CD4-positive, alpha-beta T cell treated with Interferon alpha-2 for 1 hour (primary cell): ENCODE results near the gene GBE1.
A peak's percentile ranks its signal among the peaks of the same experiment; 100 is the strongest.
"Not testable (repeated sequence)": the region's sequence is repeated elsewhere in the genome, so short reads cannot be mapped to it uniquely, and the experiment has no call there.

Experiments
- DNase-seq, 2 donors: peaks; one replicate each; pipeline ENCODE4 v3.0.0-alpha.2; 2020 to 2022

Gene GBE1

DNA sequence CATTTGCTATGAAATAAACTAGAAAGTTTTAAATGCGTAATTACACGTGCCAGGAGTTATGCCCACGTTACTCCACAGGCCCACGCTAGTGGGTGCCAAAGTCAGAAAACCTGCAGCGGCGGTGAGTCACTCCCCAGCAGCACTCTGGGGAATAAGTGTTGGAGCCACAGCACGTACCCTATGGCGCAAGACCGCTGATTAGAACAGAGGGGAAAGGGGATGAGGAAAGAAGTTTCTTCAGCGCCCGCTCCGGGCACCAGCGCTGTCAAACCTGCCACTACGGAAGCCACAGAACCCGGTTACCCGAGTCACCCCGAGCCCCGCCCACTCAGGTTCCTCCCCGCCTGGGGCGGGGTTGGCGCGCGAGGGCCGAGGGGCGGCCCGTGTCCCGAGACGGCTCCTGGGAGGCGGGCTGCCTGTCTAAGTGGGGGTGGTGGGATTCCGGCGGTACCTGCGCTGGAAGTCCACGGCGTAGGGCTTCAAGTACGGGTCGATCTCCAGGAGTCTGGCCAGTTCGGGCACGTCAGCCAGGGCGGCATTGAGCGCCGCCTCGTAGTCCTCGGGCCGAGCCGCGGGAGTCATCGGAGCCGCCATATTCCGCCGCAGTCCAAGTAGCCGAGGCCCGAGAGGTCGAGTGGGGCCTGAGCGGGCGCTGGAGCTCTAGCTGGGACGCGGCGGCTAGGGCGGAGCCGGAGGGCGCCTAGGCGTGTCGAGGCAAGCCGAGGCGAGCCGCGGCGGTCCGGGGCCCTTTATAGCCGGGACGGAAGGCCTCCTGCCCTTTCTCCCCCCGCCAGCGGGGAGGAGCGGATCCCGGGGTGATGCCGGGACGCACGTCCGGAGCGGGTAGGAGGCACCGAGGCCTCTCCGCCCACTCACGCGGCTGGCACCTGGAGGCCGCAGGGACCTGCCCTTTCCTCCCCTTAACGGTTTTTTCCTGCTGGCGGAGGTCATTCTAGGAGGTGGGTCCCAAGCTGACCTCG, at the start of gene GBE1:
TSS of gene GBE1 (minus strand) at position 722 of the 980 bp plus-strand sequence. CDS start at position 594, 128 bp downstream.
- peak; percentile 89 to 90 for DNase-seq

DNA sequence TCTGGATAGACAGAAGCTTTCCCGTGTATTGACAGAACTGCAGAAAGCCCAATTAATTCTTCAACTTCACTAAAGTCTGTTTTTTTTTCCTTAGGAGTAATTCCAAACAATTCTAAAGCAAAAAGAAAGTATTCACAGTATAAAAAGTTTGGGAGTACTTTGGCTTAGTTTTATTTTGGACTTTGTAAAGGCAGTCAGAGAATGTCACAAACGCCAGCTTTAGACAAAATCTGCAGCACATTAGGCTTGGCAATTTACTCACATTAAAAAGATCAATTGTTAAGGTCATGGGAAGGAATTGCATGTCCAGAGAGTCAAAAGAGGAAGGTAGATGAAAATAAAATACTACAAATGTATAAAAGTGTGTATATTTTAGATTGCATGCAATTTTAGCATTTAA, 47.5 kb upstream of the GBE1 start:
- no peak for DNase-seq

DNA sequence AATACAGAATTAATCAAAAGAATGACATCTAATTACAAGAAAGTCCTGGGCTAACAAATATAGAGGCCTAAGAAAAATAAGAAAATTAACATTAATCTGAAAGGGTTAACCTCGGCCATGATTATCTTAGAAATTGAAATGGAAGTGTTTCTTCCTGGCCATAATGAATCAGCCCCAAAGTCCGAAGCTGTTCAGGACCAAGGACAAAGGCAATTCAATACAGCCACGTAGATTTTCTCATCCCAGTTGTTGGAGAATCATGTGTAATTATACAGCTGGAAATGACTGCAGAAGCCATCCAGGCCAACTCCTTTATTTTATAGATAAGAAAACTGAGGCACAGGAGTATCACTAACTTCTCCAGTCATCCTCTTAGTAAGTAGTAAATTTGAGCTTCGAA, 38.0 kb upstream of the GBE1 start:
- no peak for DNase-seq

DNA sequence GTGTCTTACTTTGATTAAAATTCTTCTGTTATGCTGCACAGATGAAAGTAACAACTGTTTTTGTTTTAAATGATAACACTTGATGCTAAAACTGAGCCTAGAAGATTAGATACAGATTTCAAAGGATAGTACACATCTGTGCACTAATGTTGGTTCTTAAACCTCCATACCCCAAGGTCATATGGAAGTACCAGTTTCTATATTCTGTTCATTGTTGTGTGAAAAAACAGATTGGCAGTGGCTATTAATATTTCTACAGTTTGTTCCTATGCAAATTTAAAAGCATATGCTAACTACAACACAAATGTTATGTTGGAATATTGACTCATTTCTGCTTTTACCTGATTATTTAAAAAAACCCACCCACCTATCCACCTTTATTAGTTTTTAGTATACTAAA, 32.0 kb upstream of the GBE1 start:
- no peak for DNase-seq

DNA sequence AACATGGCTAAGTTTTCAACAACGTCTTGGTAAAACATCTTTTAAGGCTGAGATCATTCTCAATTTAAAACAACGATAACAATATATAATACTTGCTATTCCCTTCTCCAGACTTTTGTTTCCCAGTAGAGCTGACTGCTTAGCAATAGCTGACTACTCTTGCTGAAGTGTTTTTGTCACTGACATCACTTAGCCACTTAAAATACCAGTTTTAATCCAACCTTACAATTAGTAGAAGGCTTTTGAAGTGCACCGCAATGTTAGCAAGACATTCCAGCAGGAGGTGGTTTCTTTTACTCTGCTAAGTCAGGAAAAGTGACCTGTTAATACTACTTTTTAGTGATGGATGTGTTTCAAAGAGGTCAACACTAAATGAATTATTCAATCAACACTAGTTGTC, 28.7 kb upstream of the GBE1 start:
- DNase-seq = no peak

DNA sequence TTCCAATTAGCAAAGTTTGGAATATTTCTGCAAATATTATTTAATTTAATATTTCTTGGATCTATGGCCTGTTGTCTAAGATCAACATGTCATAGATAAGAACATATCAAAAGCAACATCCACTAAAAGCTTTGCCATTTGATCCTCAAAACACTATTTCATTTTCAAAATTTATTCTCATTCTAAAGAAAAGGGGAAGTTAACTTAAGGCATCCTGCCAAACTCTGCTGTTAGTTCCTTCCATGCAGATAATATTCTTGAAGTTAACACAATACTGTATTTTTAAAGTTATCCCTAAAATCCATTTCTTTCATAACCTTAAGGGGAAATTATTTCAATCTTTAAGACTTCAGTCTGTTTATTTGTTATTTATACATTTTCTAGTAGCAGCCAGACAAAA, 28.2 kb upstream of the GBE1 start:
- DNase-seq = no peak

DNA sequence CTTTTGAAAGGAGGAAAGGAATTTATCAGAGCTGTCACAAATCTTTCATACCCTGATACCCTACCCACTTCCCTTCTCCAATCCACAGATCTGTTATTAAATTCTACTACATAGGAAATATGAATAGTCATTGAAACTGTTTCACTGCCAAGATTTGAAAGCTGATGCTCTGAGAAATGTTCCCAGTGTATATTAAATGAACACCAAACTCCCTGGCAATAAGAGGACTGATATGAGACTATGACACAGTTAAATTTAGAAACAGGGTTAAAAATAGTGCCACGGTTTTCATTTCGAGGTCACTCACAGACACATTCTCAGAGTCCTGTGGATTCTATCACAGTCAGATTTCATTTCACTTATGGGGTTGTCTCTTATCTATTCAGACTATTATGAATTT, 27.2 kb upstream of the GBE1 start:
- no peak for DNase-seq

DNA sequence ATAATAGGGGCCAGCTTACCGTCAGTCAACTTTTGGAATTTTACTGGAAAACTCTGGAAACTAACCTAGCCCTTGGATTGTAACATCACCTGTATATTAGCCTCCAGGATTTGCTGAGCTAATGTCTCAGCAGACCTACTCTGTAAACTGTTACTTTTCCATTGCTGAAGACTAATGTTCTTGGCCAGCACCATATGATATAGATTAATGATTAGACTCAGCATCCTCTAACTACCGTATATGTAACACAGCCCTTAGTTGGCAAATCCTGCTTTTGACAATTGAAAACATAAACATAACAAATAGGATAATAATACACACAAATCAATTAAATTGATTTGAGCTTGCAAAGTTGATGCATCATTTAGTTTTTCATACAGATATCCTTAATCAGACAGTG, 26.6 kb upstream of the GBE1 start:
- no peak for DNase-seq

DNA sequence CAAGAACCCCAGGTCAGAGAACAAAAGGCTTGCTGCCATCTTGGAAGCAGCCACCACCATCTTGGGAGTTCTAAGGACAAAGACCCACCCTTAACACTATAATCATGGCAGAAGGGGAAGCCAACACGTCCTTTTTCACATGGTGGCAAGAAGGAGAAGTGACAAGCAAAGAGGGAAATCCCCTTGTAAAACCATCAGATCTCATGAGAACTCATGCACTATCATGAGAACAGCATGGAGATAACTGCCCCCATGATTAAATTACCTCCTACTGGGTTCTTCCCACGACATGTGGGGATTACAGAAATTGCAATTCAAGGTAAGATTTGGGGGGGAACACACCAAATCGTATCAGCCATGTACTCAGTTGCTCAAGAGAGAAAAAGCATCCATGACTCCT, 21.1 kb upstream of the GBE1 start:
- peak in 1 of 2 donors; percentile 1 for DNase-seq

DNA sequence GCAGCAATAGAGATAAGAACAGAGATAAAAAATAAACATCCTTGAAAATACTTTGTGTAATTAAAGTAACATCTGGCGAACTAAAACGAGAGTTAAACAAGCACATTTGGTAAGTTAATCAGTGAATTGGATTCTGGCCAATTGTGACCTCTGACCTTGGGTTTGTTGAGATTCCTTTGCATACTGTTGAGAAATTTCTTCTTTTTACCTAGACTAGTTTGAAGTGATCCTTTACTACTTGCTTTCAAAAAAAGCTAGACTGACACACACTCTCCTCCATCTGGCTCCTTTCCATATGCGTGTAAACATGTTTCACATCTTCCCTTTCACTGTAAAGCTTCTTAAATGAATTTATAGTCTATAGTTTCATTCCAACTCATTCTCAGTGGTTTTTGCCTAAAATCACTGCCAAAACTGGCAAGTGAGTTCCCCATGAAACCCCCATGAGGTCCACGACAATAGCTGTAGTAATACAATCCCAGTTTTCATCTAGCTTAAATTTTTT, 17.3 kb upstream of the GBE1 start:
- DNase-seq = no peak

DNA sequence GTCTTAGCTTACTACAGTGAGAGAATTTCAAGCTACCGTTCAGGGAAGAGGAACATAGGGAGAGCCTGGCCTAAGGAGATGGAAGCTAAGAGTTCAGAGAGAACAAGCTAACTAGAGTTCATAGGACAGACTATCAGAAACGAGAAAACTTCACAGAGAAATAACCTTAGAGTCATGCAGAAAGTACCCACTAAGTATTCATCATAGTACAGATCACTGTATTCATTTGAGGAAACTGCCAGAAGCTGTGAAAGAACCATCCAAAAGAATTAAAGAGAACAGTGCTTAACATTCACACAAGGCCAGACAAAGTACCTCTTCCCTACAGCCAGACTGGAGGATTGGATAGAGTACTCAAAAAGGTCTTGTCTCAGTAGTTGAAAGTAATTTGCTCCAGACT, 15.2 kb upstream of the GBE1 start:
- DNase-seq = no peak

DNA sequence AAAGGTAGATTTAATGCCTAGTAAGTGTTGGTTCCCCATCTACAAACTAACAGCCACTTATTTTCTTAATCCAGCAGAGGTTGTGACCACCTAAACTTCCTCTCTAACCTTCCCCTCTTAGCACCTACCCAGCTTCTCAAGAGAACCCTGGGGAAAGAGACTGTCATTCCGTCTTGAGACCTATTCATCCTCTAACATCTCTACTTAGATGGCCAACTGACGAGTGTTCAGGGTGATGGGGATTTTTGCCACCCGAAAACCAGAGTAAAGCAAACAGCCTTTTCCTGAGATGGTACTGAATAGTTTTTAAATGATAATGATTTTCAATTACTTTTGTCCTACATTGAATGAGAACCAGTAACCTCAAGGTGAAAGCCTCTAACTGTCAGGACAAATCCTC, 9.3 kb upstream of the GBE1 start:
- DNase-seq = no peak

DNA sequence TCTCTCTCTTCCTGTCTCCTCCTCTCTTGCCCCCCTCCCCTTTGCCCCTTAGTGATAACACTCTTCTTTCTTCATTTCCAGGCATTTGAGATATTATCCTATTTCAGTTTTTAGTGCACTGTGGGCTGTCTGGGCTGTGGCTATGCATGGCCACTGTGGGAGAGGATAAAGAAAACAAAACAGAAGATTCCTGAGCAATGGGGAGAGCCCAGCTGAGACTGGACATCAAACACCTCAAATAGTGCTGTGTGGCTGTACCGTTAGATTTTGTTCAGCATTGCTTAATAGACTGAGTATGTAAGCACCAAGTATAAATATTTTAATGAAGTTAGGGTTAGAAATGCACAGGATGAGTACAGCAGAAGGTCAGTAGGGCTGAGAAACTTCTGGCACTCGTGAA, 7.9 kb upstream of the GBE1 start:
- no peak for DNase-seq

DNA sequence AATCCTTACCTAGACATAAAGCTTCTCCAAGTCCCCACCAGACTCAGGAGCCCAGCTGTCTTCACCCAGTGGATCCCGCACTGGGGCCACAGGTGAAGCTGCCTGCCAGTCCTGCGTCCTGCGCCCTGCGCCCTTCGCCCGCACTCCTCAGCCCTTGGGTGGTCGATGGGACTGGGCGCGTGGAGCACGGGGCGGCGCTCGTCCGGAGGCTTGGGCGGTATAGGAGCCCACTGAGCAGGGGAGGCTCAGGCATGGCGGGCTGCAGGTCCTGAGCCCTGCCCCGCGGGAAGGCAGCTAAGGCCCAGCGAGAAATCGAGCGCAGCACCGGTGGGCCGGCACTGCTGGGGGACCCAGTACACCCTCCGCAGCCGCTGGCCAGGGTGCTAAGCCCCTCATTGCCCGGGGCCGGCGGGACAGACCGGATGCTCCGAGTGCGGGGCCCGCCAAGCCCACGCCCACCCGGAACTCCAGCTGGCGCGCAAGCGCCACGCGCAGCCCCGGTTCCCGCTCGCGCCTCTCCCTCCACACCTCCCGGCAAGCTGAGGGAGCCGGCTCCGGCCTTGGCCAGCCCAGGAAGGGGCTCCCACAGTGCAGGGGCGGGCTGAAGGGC, 5.9 kb upstream of the GBE1 start:
- DNase-seq = not testable (repeated sequence)

DNA sequence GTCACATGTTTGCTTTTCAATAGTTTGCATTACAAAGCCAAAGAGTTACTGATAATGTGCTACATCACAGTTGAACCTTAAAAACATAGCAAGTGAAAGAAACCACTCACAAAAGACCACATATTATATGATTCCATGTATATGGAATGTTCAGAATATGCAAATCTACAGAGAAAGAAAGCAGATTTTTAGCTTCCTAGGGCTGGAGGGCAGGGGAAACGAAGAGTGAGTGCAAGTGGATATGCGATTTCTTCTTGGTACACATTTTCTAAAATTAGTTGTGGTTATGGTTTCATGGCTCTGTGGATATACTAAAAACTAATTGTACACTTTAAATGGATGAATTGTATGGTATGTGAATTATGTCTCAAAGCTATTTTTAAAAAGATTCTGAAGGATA, 4.0 kb upstream of the GBE1 start:
- no peak for DNase-seq

DNA sequence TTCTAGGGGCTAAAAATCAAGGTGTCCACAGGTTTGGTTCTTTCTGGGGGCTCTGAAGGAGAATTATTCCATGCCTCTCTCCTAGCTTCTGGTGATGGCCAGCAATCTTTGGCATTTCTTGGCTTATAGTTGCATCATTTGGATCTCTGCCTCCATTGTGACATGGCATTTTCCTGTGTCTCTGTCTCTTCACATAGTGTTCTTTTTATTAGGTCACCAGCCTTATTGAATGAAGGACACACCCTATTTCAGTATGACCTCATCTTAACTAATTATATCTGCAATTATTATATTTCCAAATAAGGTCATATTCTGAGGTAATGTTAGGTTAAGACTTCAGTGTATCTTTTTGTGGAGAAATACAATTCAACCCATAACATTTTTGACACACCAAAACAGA, 3.2 kb upstream of the GBE1 start:
- no peak for DNase-seq

DNA sequence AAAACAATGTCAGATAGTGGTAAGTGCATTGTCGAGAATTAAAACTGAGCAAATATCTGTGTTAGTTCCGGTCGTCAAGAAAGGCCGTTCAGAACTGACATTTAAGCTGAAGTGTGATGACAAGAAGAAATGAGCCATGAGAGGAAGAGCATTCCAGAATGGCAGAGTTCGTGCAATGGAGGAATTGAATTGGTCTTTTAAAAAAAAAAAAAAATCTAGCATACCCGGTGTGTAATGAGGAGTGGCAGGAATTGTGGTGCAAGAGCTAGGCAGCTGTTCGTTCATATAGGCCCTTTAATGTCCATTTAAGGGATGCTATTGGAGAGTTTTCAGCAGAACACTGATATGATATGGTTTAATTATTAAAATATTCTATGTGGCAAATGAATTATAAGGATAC, 2.6 kb upstream of the GBE1 start:
- DNase-seq = no peak

DNA sequence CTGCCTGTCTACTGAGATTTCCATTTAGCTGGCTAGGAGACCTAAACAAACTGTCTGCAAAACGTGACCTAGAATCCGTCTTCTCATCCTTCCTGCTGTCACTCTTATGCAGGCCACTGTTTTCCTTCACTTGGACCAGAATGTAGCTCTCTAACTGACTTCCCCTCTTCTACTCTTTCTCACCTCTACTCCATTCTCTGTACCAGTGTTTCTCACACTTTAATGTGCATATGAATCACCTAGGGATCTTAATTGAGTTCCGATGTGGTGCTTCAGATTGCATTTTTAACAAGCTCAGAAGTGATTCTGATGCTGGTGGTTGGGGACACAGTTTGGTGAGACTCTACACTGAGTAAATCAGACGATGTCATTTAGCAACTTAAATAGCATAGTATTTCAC, 1.6 kb upstream of the GBE1 start:
- DNase-seq = no peak

DNA sequence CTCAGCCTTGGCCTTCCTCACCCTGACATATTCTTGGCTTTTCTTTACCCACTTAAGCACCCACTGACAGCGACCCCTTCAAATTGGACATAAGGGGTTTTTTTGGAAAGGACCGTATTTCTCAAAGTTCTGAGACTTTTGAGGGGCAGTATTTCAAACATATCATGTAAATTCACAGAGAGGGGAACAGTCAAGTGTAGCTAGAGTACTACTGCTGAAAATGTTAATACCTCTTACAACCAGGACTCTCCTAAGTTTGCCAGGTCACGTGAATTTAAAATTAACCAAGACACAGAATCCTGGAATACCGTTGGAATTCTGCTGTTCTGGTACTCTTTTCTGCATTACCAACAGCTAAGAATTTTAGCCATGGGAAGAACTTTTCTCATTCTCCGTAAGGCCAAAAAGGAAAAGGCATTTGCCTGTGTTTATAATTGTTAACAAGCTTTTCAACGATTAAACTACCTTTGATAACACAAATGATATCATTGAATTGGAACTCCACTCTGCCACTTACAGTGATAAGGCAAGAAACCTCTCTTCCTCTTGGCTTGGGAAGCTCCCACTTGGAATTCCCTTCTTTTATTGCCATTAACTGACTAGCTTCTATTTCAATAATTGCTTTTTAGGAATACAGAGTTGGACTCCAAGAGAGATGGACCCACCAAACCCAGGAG, 597 bp upstream of the GBE1 start:
- no peak for DNase-seq

DNA sequence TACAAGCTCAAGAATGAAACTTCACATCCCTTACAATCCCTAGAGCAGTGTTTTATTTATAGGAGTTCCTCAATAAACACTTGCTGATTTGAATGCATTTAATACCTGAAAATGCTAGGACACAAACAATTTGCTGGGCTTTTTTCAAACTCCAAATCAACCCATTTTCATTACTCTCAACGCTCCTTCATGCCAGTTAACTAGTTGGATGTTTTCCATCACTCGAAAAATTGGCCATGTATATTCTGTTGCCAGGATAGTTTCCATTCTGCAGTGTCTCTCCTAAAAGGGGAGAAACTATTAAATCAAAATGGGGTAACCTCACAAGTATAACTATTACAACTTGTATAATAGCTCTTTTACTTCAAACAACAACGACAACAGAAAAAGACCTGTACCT, 1.2 kb downstream of the GBE1 start:
- no peak for DNase-seq

DNA sequence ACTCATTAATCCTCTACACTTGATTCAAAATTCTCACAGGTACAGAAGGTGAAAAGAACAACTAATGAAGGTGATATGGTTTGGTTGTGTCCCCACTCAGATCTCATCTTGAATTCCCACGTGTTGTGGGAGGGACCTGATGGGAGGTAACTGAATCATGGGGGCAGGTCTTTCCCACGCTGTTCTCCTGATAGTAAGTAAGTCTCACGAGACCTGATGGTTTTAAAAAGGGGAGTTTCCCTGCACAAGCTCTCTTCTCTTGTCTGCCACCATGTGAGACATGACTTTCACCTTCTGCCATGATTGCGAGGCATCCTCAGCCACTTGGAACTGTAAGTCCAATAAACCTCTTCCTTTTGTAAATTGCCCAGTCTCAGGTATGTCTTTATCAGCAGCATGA, 2.7 kb downstream of the GBE1 start:
- not testable (repeated sequence) for DNase-seq

DNA sequence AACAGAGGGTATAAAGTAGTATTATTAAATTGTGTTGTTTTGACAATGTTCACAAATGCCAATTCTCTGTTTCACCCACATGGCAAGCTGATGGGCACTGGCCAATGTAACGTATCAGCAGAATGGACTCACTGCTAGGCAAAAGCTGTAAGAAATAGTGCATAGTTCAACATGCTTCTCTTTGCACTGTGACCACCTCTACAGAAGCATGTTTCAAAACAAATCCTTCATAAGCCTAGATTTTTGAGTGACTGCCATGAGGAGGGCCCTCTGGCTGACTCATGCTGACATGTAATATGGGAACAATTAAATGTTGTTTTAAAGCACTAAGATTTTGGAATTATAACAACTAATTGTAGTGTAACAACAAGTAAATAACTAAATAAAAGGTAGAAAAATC, 3.2 kb downstream of the GBE1 start:
- no peak for DNase-seq

DNA sequence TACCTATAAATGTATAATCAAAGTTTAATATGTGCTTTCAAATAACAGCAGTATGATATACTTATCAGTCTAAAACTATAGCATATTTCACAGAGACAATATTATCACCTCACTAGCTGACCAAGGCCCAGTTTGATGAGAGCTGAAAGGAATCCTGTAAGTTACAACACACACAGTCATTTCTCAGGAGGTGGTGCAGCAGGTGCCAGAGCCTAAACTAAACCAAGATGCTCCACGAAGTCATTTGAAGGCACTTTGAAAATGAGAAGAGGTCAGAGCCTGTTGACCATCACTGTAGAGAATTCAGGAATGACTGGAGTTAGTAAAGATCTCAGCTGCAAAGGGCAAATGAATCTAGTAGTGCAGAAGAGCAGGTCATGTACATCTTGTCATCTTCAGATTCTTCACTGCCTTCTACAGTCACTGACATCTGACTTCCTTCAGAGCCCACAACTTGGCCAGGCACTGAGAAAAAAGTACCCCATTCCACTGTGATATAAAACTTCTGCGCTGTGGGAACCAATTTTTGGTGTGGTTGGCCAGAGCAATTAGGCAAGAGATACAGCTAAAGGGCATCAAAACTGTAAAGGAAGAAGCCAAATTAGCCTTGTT, 7.9 kb downstream of the GBE1 start:
- DNase-seq = no peak
